Lung (tissue), 12 donors: ENCODE data around the gene RIMKLB. TPM values are rescaled to one million over a fixed set of nuclear protein-coding genes. Genes with fewer than 3 reads are reported as not detected.

ENCODE experiments used
- ATAC-seq: fragments of 200-7000 bp; cut with Tn5 transposase; one replicate; pipeline ENCODE4 v1.9.1; 2020; ENCODE audit warnings: moderate number of reproducible peaks; ENCODE audit not compliant: insufficient read depth, low FRiP score
- DNase-seq, 3 donors: peaks; one replicate each; pipeline ENCODE4 v3.0.0-alpha.2; 2013 to 2017
- H3K27ac ChIP-seq, 2 donors: one replicate each; pipeline ENCODE4 v1.5.1; 2013; ENCODE audit warnings: mild to moderate bottlenecking in 2 of 2, moderate library complexity in 2 of 2, control low read depth in 1 of 2, inconsistent platforms in 1 of 2, low read depth in 1 of 2, low read length in 1 of 2
- H3K27me3 ChIP-seq, 3 donors: one replicate each; pipeline ENCODE4 v1.5.1; 2013; ENCODE audit warnings: low read length in 2 of 3; ENCODE audit not compliant: control insufficient read depth in 3 of 3, insufficient read depth in 3 of 3
- H3K36me3 ChIP-seq, 4 donors: one replicate each; pipeline ENCODE4 v1.5.1; 2013; ENCODE audit warnings: low read length in 4 of 4, mild to moderate bottlenecking in 1 of 4, moderate library complexity in 1 of 4; ENCODE audit not compliant: control insufficient read depth in 4 of 4, insufficient read depth in 4 of 4
- H3K4me1 ChIP-seq, 5 donors: one replicate each; pipeline ENCODE4 v1.5.1; 2013; ENCODE audit warnings: low read length in 5 of 5, mild to moderate bottlenecking in 2 of 5, moderate library complexity in 1 of 5; ENCODE audit not compliant: control insufficient read depth in 5 of 5, insufficient read depth in 5 of 5
- H3K4me3 ChIP-seq: one replicate; pipeline ENCODE4 v1.5.1; 2013; ENCODE audit warnings: mild to moderate bottlenecking, control low read depth, moderate library complexity
- H3K9ac ChIP-seq, 2 donors: one replicate each; pipeline ENCODE4 v1.5.1; 2013; ENCODE audit warnings: low read length in 2 of 2, control low read depth in 1 of 2; ENCODE audit not compliant: insufficient read depth in 1 of 2
- H3K9me3 ChIP-seq, 4 donors: one replicate each; pipeline ENCODE4 v1.5.1; 2013; ENCODE audit warnings: low read length in 3 of 4, mild to moderate bottlenecking in 1 of 4, moderate library complexity in 1 of 4; ENCODE audit not compliant: control insufficient read depth in 4 of 4, insufficient read depth in 3 of 4
- CTCF ChIP-seq: IDR thresholded peaks from 2 replicates; pipeline ENCODE4 v1.5.1; 2012; ENCODE audit warnings: mild to moderate bottlenecking; ENCODE audit errors: control extremely low read depth, extremely low read depth
- WGBS, 2 donors: extraction: QIAGEN DNeasy Blood & Tissue Kit; methylation state at CpG; one replicate each; pipeline ENCODE4 v1.1.7; 2013; 5-methylcytosine and 5-hydroxymethylcytosine counted together
- polyA plus RNA-seq, 2 donors: library from polyadenylated mRNA; stranded (reverse); fragments of 200-250 nt; gene quantifications; one replicate each; pipeline ENCODE4 v1.2.1, GENCODE V29; 2013
- total RNA-seq, 2 donors: library from RNA; depleted of rRNA in 1 of 2; stranded (reverse); fragments of >200 nt in 1 of 2; gene quantifications; one replicate each; pipeline ENCODE4 v1.2.1, GENCODE V29; 2014 to 2021
- donor health status: control.
- donor health status: control.
- donor health status: Bipolar disorder and iron deficiency.
- donor health status: healthy.
- donor health status: DM: yes; HTN: yes; CAD: no.

The RIMKLB gene
- total and polyA plus RNA-seq, 4 donors: 19.9 to 95.1 (median 35.7) TPM

- DNase-seq (no peak), ATAC-seq (no peak)
- H3K27me3 ChIP-seq: no peaks in the 10 kb centered on the region
- H3K36me3 ChIP-seq: no peaks in the 10 kb centered on the region
- TF ChIP-seq CTCF: no peak
- WGBS, 2 donors: 88 to 91% methylated on average over 5 of the region's 5 CpGs
- no peaks in the 10 kb centered on the region for H3K4me1 ChIP-seq
- H3K9me3 ChIP-seq: no peaks in the 10 kb centered on the region
- H3K9ac ChIP-seq: no peak overlapping the region
- H3K4me3 ChIP-seq: no peak overlapping the region
- H3K27ac ChIP-seq: no peak overlapping the region
These were observed 25.4 kb upstream of the RIMKLB start for GRCh38 chr12:8672381-8672780.

GRCh38 chr12:8675591-8676036, 22.2 kb upstream of the RIMKLB start:
- Histone ChIP-seq H3K27ac (no peak overlapping the region), H3K9ac (no peak overlapping the region), H3K36me3 (no peaks in the 10 kb centered on the region), H3K4me3 (no peak overlapping the region), H3K27me3 (no peaks in the 10 kb centered on the region), H3K9me3 (no peaks in the 10 kb centered on the region), H3K4me1 (no peaks in the 10 kb centered on the region)
- DNase-seq: no peak
- ATAC-seq: no peak
- TF ChIP-seq CTCF: no peak
- 13 to 31% methylated on average over 3 of the region's 3 CpGs for WGBS, 2 donors

- H3K4me1 ChIP-seq: peaks cover 0 to 9% (median 4%) of the 10 kb centered on the region in 5 donors
- no peaks in the 10 kb centered on the region for H3K9me3 ChIP-seq
- H3K9ac ChIP-seq: no peak overlapping the region
- DNase-seq (no peak), ATAC-seq (no peak)
- H3K36me3 ChIP-seq: no peaks in the 10 kb centered on the region
- WGBS, 2 donors: 73 to 82% methylated on average over 4 of the region's 4 CpGs
- no peak overlapping the region for H3K27ac ChIP-seq
- H3K4me3 ChIP-seq: no peak overlapping the region
- no peaks in the 10 kb centered on the region for H3K27me3 ChIP-seq
- no peak for TF ChIP-seq CTCF
These were observed 21.1 kb upstream of the RIMKLB start for GRCh38 chr12:8676651-8677050.

- no peaks in the 10 kb centered on the region for H3K36me3 ChIP-seq
- H3K9ac ChIP-seq: no peak overlapping the region
- H3K9me3 ChIP-seq: no peaks in the 10 kb centered on the region
- H3K4me3 ChIP-seq: no peak overlapping the region
- 93 to 96% methylated on average over 3 of the region's 3 CpGs for WGBS, 2 donors
- DNase-seq: no peak
- H3K27ac ChIP-seq: no peak overlapping the region
- no peak for TF ChIP-seq CTCF
- H3K4me1 ChIP-seq: peaks cover 0 to 13% (median 4%) of the 10 kb centered on the region in 5 donors
- ATAC-seq: no peak
- H3K27me3 ChIP-seq: no peaks in the 10 kb centered on the region
These were observed 20.4 kb upstream of the RIMKLB start for GRCh38 chr12:8677362-8677761.
